HCT116 (cell line): ENCODE data around the gene HSPA12B. TPM values are rescaled to one million over a fixed set of nuclear protein-coding genes. Genes with fewer than 3 reads are reported as not detected.
A peak's percentile ranks its signal among the peaks of the same experiment; 100 is the strongest.

Experiments used
- ATAC-seq: fragments of 200-7000 bp; cut with Tn5 transposase; 2 replicates; pipeline ENCODE4 v1.9.1; 2020; ENCODE audit warnings: mild to moderate bottlenecking, moderate library complexity
- BruUV-seq: library from RNA; stranded (reverse); fragments of 400-500 nt; replicated peaks from 2 replicates; lab custom pipeline; 2021; lab: Mats Ljungman, UMichigan
- CTCF ChIA-PET: fragments of 300-600 bp; sonication (Branson Sonifier 250); formaldehyde crosslinking; loops from one replicate; lab custom pipeline; 2021; ENCODE audit warnings: antibody characterized with exemption; lab: Charles Lee
- POLR2A ChIA-PET: fragments of 300-600, 350-600 bp; sonication (Branson Sonifier 250); formaldehyde crosslinking; loops from one replicate; lab custom pipeline; 2021; ENCODE audit warnings: antibody characterized with exemption; lab: Charles Lee
- RAD21 ChIA-PET, 2 experiments: fragments of 300-600 bp; sonication (Branson Sonifier 250); formaldehyde crosslinking; loops; one replicate each; lab custom pipeline; 2023; ENCODE audit warnings: low total read pairs in 2 of 2; ENCODE audit not compliant: uncharacterized antibody in 2 of 2, unreplicated experiment in 2 of 2, low non-redundant PET in 1 of 2; lab: Charles Lee
- DNase-seq: peaks from one replicate; pipeline ENCODE4 v3.0.0-alpha.2; 2010; ENCODE audit warnings: low read depth, low spot score
- H2AFZ ChIP-seq: fragments of 200-600 bp; shearing (Covaris generic), sonication (generic); 2 replicates; pipeline ENCODE4 v1.6.1; 2017; ENCODE audit warnings: low read depth, mixed run types, mixed read lengths, antibody characterized with exemption, low read length; ENCODE audit not compliant: poor library complexity, severe bottlenecking
- H3K27ac ChIP-seq: 2 replicates; pipeline ENCODE4 v1.5.1; 2012; ENCODE audit warnings: low read depth, low read length
- H3K27me3 ChIP-seq: fragments of 200-600 bp; sonication (generic); 2 replicates; pipeline ENCODE4 v1.6.1; 2016; ENCODE audit warnings: mixed run types, low read length, mixed read lengths; ENCODE audit not compliant: insufficient read depth
- H3K36me3 ChIP-seq, 2 experiments: fragments of 200-500 bp in 1 of 2; fragments of 200-600 bp in 1 of 2; sonication (Bioruptor generic) in 1 of 2; sonication (generic) in 1 of 2; 2 replicates each; pipeline versions ENCODE4 v1.5.1 to v1.6.1; 2014 to 2016; ENCODE audit warnings: low read length in 2 of 2, inconsistent platforms in 1 of 2, mixed read lengths in 1 of 2, mixed run types in 1 of 2; ENCODE audit not compliant: insufficient read depth in 2 of 2, control insufficient read depth in 1 of 2
- H3K4me1 ChIP-seq, 2 experiments: fragments of 200-600 bp in 1 of 2; sonication (generic) in 1 of 2; 2 replicates each; pipeline versions ENCODE4 v1.5.1 to v1.6.1; 2012 to 2017; ENCODE audit warnings: low read length in 2 of 2, inconsistent platforms in 1 of 2, mild to moderate bottlenecking in 1 of 2, mixed read lengths in 1 of 2, mixed run types in 1 of 2, moderate library complexity in 1 of 2; ENCODE audit not compliant: insufficient read depth in 2 of 2, control insufficient read depth in 1 of 2
- H3K4me2 ChIP-seq: fragments of 200-600 bp; sonication (generic); 2 replicates; pipeline ENCODE4 v1.6.1; 2017; ENCODE audit warnings: mixed run types, low read length, mixed read lengths
- H3K4me3 ChIP-seq, 2 experiments: fragments of 200-600 bp in 1 of 2; sonication (generic) in 1 of 2; replicated peaks in 1 of 2; 2 replicates each; pipeline ENCODE4 v1.5.1; 2011 to 2016; ENCODE audit warnings: low read length in 2 of 2, control low read depth in 1 of 2, low read depth in 1 of 2, mild to moderate bottlenecking in 1 of 2, mixed read lengths in 1 of 2, mixed run types in 1 of 2
- H3K79me2 ChIP-seq: fragments of 200-600 bp; sonication (generic); 2 replicates; pipeline ENCODE4 v1.6.1; 2017; ENCODE audit warnings: mild to moderate bottlenecking, mixed run types, low read length, moderate library complexity, mixed read lengths; ENCODE audit not compliant: insufficient read depth
- H3K9ac ChIP-seq: fragments of 200-600 bp; sonication (generic); 2 replicates; pipeline ENCODE4 v1.6.1; 2016; ENCODE audit warnings: low read length, mixed read lengths
- H3K9me2 ChIP-seq: fragments of 200-600 bp; sonication (generic), shearing (Covaris generic); 2 replicates; pipeline ENCODE4 v1.6.1; 2017; ENCODE audit warnings: mixed run types, mild to moderate bottlenecking, moderate library complexity; ENCODE audit not compliant: insufficient read depth
- H3K9me3 ChIP-seq, 2 experiments: fragments of 200-500 bp in 1 of 2; fragments of 200-600 bp in 1 of 2; sonication (Bioruptor generic) in 1 of 2; sonication (generic) in 1 of 2; 2 replicates each; pipeline ENCODE4 v1.6.1; 2014 to 2017; ENCODE audit warnings: low read length in 2 of 2, mixed read lengths in 2 of 2, inconsistent platforms in 1 of 2, low read depth in 1 of 2, mild to moderate bottlenecking in 1 of 2, mixed run types in 1 of 2, moderate library complexity in 1 of 2; ENCODE audit not compliant: control insufficient read depth in 1 of 2, insufficient read depth in 1 of 2
- H4K20me1 ChIP-seq: fragments of 200-600 bp; sonication (generic), shearing (Covaris generic); 2 replicates; pipeline ENCODE4 v1.6.1; 2017; ENCODE audit warnings: mixed run types, mild to moderate bottlenecking, moderate library complexity; ENCODE audit not compliant: insufficient read depth
- POLR2AphosphoS5 ChIP-seq: IDR thresholded peaks from 2 replicates; pipeline ENCODE4 v1.6.1; 2011; ENCODE audit warnings: mild to moderate bottlenecking, low read depth, low read length, moderate library complexity
- ZFX ChIP-seq: fragments of 450-650 bp; IDR thresholded peaks from 2 replicates; pipeline ENCODE4 v1.6.1; 2017
- intact Hi-C: fragments of 100-400 bp; cut with micrococcal nuclease; formaldehyde crosslinking; loops from 2 replicates; pipeline ENCODE4 v1.10.0; 2022
- total RNA-seq: library from RNA; stranded (reverse); gene quantifications from one replicate; pipeline ENCODE4 v1.2.1, GENCODE V29; 2021; ENCODE audit not compliant: unreplicated experiment

The HSPA12B gene
- total RNA-seq, 1 experiment from 2014 or later = not detected

- ChIA-PET CTCF (no interaction called here), RAD21 (no interaction called here)
- H3K4me1 ChIP-seq = peaks cover 47 to 80% of the 10 kb centered on the region in 2 experiments
- H3K4me2 ChIP-seq = no peak overlapping the region
- H3K9ac ChIP-seq = no peak overlapping the region
- intact Hi-C loops = no loop called here
- H4K20me1 ChIP-seq = no peaks in the 10 kb centered on the region
- H3K4me3 ChIP-seq = no peak overlapping the region
- H3K36me3 ChIP-seq = peaks cover 34 to 74% of the 10 kb centered on the region in 2 experiments
- no peak overlapping the region for H2AFZ ChIP-seq
- H3K27ac ChIP-seq = peak overlapping the region; percentile 30; the same call in 1 of the 2 replicates
- H3K27me3 ChIP-seq = no peaks in the 10 kb centered on the region
- ATAC-seq (no peak), DNase-seq (no peak)
- H3K9me3 ChIP-seq = no peaks in the 10 kb centered on the region
- no peak for TF ChIP-seq ZFX
- peak; percentile 16; the same call in 1 of the 2 replicates for TF ChIP-seq POLR2AphosphoS5
- TF ChIP-seq, all 23 proteins: peak for 1
- BruUV-seq = no TSS peak
- Histone ChIP-seq H3K9me2 (no peaks in the 10 kb centered on the region), H3K79me2 (peaks cover 62% of the 10 kb centered on the region)
- POLR2A ChIA-PET = no interaction called here
These were observed 69.4 kb downstream of the HSPA12B start for GRCh38 chr20:3801846-3802245.

Other genes with a start within 250 kb of the HSPA12B start
- gene GFRA4, start 69.3 kb upstream of the HSPA12B start, total RNA-seq = not detected
- not detected for gene ADAM33, start 50.7 kb upstream of the HSPA12B start, total RNA-seq
- 0.17 TPM for gene SIGLEC1, start 20.1 kb upstream of the HSPA12B start, total RNA-seq
- 99.4 TPM for gene ADISSP, start 35.1 kb downstream of the HSPA12B start, total RNA-seq
- 0.93 TPM for gene SPEF1, start 48.8 kb downstream of the HSPA12B start, total RNA-seq
- 67.2 TPM for gene CENPB, start 54.1 kb downstream of the HSPA12B start, total RNA-seq
- gene CDC25B, start 63.6 kb downstream of the HSPA12B start, total RNA-seq = 223 TPM
- 12.1 TPM for gene AP5S1, start 87.9 kb downstream of the HSPA12B start, total RNA-seq
- gene MAVS, start 114.1 kb downstream of the HSPA12B start, total RNA-seq = 60.1 TPM
- gene PANK2, start 156.7 kb downstream of the HSPA12B start, total RNA-seq = 41.6 TPM